Uterus (tissue), 4 donors: ENCODE data around the gene FBXW7. TPM values are rescaled to one million over a fixed set of nuclear protein-coding genes. Genes with fewer than 3 reads are reported as not detected.

Source experiments
- DNase-seq, 2 donors: peaks; one replicate each; pipeline ENCODE4 v3.0.0-alpha.2; 2019 to 2020
- H3K27ac ChIP-seq, 2 donors: fragments of 200-600 bp; sonication (generic); 1 replicate in 1 of 2; 2 replicates in 1 of 2; pipeline ENCODE4 v1.5.1; 2016 to 2018
- H3K27me3 ChIP-seq, 2 donors: fragments of 200-600 bp; sonication (generic); one replicate each; pipeline ENCODE4 v1.5.1; 2018 to 2019; ENCODE audit warnings: control low read depth in 1 of 2
- H3K36me3 ChIP-seq, 2 donors: fragments of 200-600 bp; sonication (generic); one replicate each; pipeline ENCODE4 v1.5.1; 2019; ENCODE audit warnings: control low read depth in 1 of 2
- H3K4me1 ChIP-seq, 2 donors: fragments of 200-600 bp; sonication (generic); one replicate each; pipeline ENCODE4 v1.5.1; 2018 to 2019; ENCODE audit warnings: control low read depth in 1 of 2
- H3K4me3 ChIP-seq, 2 donors: fragments of 200-600 bp; sonication (generic); 1 replicate in 1 of 2; 2 replicates in 1 of 2; pipeline ENCODE4 v1.5.1; 2018 to 2019; ENCODE audit warnings: mild to moderate bottlenecking in 1 of 2
- H3K9me3 ChIP-seq, 2 donors: fragments of 200-600 bp; sonication (generic); one replicate each; pipeline ENCODE4 v1.5.1; 2019; ENCODE audit warnings: control low read depth in 1 of 2
- CTCF ChIP-seq, 4 experiments: fragments of 200-600 bp in 2 of 4; fragments of 450-650 bp in 2 of 4; sonication (generic) in 2 of 4; IDR thresholded peaks; one replicate each; pipeline ENCODE4 v1.5.1; 2016 to 2019; ENCODE audit warnings: antibody characterized with exemption in 4 of 4, mild to moderate bottlenecking in 2 of 4, moderate library complexity in 1 of 4
- POLR2A ChIP-seq, 2 donors: fragments of 450-650 bp; IDR thresholded peaks; one replicate each; pipeline ENCODE4 v1.6.1; 2016; ENCODE audit warnings: antibody characterized with exemption in 2 of 2, mild to moderate bottlenecking in 1 of 2, moderate library complexity in 1 of 2
- intact Hi-C: fragments of 100-400 bp; cut with DNase I; formaldehyde crosslinking; loops from one replicate; pipeline ENCODE4 v1.15.1; 2023; ENCODE audit warnings: low total_unique reads
- total RNA-seq, 4 donors: library from RNA; depleted of rRNA in 3 of 4; stranded (reverse); fragments of >200 nt in 3 of 4; gene quantifications; one replicate each; pipeline versions ENCODE4 v1.1.0 to v1.2.4, GENCODE V29; 2014 to 2023
- donor health status: DM: yes; HTN: yes; CAD: no.

FBXW7 gene
- total RNA-seq, 4 donors from 2014 or later = 50.6 to 152 (median 90.8) TPM

DNA sequence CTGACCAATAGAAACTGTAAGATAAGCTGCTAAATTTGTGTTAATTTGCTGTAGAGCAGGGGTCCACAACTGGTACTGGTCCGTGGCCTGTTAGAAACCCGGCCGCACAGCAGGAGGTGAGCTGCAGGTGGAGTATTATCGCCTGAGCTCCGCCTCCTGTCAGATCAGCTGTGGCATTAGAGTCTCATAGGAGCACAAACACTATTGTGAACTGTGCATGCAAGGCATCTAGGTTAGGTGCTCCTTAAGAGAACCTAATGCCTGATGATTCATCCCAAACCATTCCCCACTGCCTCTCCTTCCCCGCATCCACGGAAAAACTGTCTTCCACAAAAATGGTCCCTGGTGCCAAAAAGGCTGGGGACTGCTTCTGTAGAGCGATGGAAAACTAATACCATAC, 19.7 kb downstream of the FBXW7 start:
- Histone ChIP-seq H3K4me1 (no peaks in the 10 kb centered on the region), H3K27me3 (no peaks in the 10 kb centered on the region), H3K9me3 (no peaks in the 10 kb centered on the region), H3K4me3 (no peak overlapping the region), H3K27ac (no peak overlapping the region), H3K36me3 (no peaks in the 10 kb centered on the region)
- TF ChIP-seq POLR2A (IDR thresholded peaks at IDR 0.05) (no peak), CTCF (IDR thresholded peaks at IDR 0.05) (no peak)
- intact Hi-C loops = no loop called here
- DNase-seq = no peak

- intact Hi-C loops = no loop called here
Measured at GRCh38 chr4:152515678-152516077, 20.2 kb downstream of the FBXW7 start.

GRCh38 chr4:152514356-152514755, 21.5 kb downstream of the FBXW7 start:
- Histone ChIP-seq H3K4me3 (no peak overlapping the region), H3K4me1 (no peaks in the 10 kb centered on the region), H3K27me3 (no peaks in the 10 kb centered on the region), H3K27ac (no peak overlapping the region), H3K9me3 (no peaks in the 10 kb centered on the region), H3K36me3 (no peaks in the 10 kb centered on the region)
- no peak for DNase-seq
- TF ChIP-seq CTCF (IDR thresholded peaks at IDR 0.05) (no peak), POLR2A (IDR thresholded peaks at IDR 0.05) (no peak)
- intact Hi-C loops = no loop called here

More at GRCh38 chr4:152515678-152516077, 20.2 kb downstream of the FBXW7 start:
- Histone ChIP-seq H3K4me1 (no peaks in the 10 kb centered on the region), H3K36me3 (no peaks in the 10 kb centered on the region), H3K27ac (no peak overlapping the region), H3K9me3 (no peaks in the 10 kb centered on the region), H3K27me3 (no peaks in the 10 kb centered on the region), H3K4me3 (no peak overlapping the region)
- TF ChIP-seq CTCF (IDR thresholded peaks at IDR 0.05) = no peak
- no peak for TF ChIP-seq POLR2A (IDR thresholded peaks at IDR 0.05)
- no peak for DNase-seq

DNA sequence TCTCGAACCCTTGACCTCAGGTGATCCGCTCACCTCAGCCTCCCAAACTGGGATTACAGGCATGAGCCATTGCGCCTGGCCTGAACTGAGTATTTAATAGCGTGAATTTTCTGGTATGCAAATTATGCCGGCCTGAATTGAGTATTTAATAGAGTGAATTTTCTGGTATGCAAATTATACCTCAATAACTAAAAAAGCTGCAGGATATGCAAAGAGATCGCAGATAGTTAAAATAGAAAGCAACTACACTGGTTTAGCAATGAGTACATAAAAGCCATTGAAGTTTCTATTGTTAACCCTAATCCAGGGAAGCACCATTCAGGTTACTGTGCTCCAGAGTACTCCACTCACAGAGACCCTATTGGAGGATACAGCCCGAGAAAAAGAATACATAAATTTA, 22.8 kb downstream of the FBXW7 start:
- no peaks in the 10 kb centered on the region for H3K9me3 ChIP-seq
- H3K4me1 ChIP-seq = no peaks in the 10 kb centered on the region
- no peaks in the 10 kb centered on the region for H3K27me3 ChIP-seq
- no peak overlapping the region for H3K27ac ChIP-seq
- H3K36me3 ChIP-seq = no peaks in the 10 kb centered on the region
- no peak for DNase-seq
- no peak overlapping the region for H3K4me3 ChIP-seq
- intact Hi-C loops = no loop called here
- TF ChIP-seq CTCF (IDR thresholded peaks at IDR 0.05) (no peak), POLR2A (IDR thresholded peaks at IDR 0.05) (no peak)

DNA sequence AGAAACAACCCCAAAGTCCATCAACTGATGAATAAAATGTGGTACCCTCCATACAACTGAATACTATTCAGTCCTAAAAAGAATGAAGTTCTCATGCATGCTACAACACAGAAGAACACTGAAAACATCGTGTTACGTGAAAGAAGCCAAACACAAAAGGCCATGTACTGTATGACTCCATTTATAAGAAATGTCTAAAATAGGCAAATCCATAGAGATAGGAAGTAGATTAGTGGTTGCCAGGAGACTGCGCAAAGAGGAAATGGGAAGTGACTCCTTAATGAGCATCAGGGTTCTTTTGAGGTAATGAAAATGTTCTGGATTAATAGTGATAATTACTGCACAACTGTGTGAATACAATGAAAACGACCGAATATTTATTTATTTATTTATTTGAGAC, 23.4 kb downstream of the FBXW7 start:
- Histone ChIP-seq H3K4me1 (no peaks in the 10 kb centered on the region), H3K9me3 (no peaks in the 10 kb centered on the region), H3K27ac (no peak overlapping the region), H3K27me3 (no peaks in the 10 kb centered on the region), H3K36me3 (no peaks in the 10 kb centered on the region), H3K4me3 (no peak overlapping the region)
- DNase-seq = no peak
- no peak for TF ChIP-seq CTCF (IDR thresholded peaks at IDR 0.05)
- no peak for TF ChIP-seq POLR2A (IDR thresholded peaks at IDR 0.05)
- intact Hi-C loops = no loop called here
